HG02763 (cell line): ENCODE data around the gene TTLL9.

Source experiments
- ATAC-seq: cut with Tn5 transposase; IDR thresholded peaks from one replicate; pipeline ENCODE4 v1.9.1; 2021; ENCODE audit warnings: mild to moderate bottlenecking, moderate library complexity; ENCODE audit not compliant: unreplicated experiment

The TTLL9 gene

GRCh38 chr20:31974951-31975487 lies 104.6 kb downstream of the TTLL9 start:
- no peak for ATAC-seq

GRCh38 chr20:31975874-31976273 lies 105.4 kb downstream of the TTLL9 start:
- ATAC-seq: no peak

- no peak for ATAC-seq
These were observed 106.6 kb downstream of the TTLL9 start for GRCh38 chr20:31977080-31977479.

- no peak for ATAC-seq
These were observed 109.4 kb downstream of the TTLL9 start for GRCh38 chr20:31979713-31980426.

GRCh38 chr20:31981784-31982183 lies 111.3 kb downstream of the TTLL9 start:
- ATAC-seq: no peak

GRCh38 chr20:31984981-31985471 lies 114.6 kb downstream of the TTLL9 start:
- no peak for ATAC-seq

- ATAC-seq: no peak
These were observed 117.3 kb downstream of the TTLL9 start for GRCh38 chr20:31987744-31988143.

GRCh38 chr20:31988430-31989015 lies 118.1 kb downstream of the TTLL9 start:
- ATAC-seq: no peak

- no peak for ATAC-seq
These were observed 118.7 kb downstream of the TTLL9 start for GRCh38 chr20:31989030-31989645.

- no peak for ATAC-seq
These were observed 120.4 kb downstream of the TTLL9 start for GRCh38 chr20:31990641-31991338.

- no peak for ATAC-seq
These were observed 120.9 kb downstream of the TTLL9 start for GRCh38 chr20:31991339-31991705.

GRCh38 chr20:31992086-31992485 lies 121.7 kb downstream of the TTLL9 start:
- no peak for ATAC-seq
